Right lobe of liver (tissue), 4 donors: ENCODE data around the gene S100A16.
A peak's percentile ranks its signal among the peaks of the same experiment; 100 is the strongest.

Experiments
- CTCF ChIP-seq, 4 donors: fragments of 200-600 bp in 3 of 4; fragments of 450-650 bp in 1 of 4; IDR thresholded peaks; one replicate each; pipeline versions ENCODE4 v1.5.1 to v1.8.0; 2016 to 2022; ENCODE audit warnings: antibody characterized with exemption in 4 of 4, mild to moderate bottlenecking in 2 of 4
- POLR2A ChIP-seq: fragments of 450-650 bp; IDR thresholded peaks from one replicate; pipeline ENCODE4 v1.6.1; 2017; ENCODE audit warnings: antibody characterized with exemption, mild to moderate bottlenecking
- donor health status: DM: no; HTN: no; CAD: no.
- donor health status: DM: no; HTN: no; CAD: no.
- donor health status: DM: no; HTN: yes; CAD: no.

DNA sequence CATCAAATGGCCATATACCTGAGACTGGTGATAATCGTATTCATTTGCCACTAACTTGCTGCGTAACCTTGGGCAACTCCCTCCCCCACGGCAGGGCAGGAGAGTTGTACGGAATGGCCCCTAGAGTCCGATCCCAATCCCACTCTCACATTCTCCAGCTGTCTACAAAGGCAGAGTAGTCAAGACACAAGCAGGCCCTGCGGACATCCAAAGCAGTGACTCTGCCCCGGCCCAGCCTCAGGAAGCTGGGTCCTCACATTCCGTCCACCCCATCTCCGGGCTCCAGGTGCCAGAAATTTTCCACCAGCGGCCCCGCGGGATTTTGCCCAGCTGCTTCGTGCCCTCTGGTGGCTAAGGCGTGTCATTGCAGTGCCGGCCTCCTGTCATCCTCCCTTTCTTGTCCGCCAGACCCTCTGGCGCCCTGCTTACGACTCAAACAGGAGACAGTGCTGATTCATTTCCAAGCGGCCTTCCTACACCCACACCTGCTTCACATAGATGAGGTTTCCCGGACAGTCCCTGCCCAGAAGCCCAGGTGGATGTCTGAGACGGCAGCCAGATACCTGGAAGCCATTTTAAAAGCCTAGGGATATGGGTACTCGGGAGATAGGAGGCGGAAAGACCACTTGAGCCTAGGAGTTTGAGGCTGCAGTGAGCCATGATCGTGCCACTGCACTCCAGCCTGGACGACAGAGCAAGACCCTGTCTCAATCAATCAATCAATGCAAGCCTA is 44.4 kb downstream of the S100A16 start:
- TF ChIP-seq CTCF (IDR thresholded peaks at IDR 0.05) (peak; percentile 95 to 98 (median 96)), POLR2A (no peak)
